ENCODE results near the gene PRND. TPM values are rescaled to one million over a fixed set of nuclear protein-coding genes. Genes with fewer than 3 reads are reported as not detected.

Gene PRND
- polyA plus RNA-seq, 1 experiment: not detected

GRCh38 chr20:4685923-4686221, 35.8 kb upstream of the PRND start:
- ChIA-PET CTCF (no interaction called here), POLR2A (no interaction called here)
- Histone ChIP-seq H3K9me3 (ENCODE audit: control insufficient read depth, insufficient read depth, low read length) (no peaks in the 10 kb centered on the region; the same call in 1 of the 2 replicates), H3K4me3 (ENCODE audit: low read depth, low read length) (peak overlapping the region; percentile 67), H3K27me3 (ENCODE audit: control insufficient read depth, insufficient read depth, low read length) (no peaks in the 10 kb centered on the region), H3K27ac (ENCODE audit: low read depth, low read length) (peak overlapping the region; percentile 75)
- DNase-seq (ENCODE audit: low read depth, low spot score): no peak
- TF ChIP-seq, protein P1, sequence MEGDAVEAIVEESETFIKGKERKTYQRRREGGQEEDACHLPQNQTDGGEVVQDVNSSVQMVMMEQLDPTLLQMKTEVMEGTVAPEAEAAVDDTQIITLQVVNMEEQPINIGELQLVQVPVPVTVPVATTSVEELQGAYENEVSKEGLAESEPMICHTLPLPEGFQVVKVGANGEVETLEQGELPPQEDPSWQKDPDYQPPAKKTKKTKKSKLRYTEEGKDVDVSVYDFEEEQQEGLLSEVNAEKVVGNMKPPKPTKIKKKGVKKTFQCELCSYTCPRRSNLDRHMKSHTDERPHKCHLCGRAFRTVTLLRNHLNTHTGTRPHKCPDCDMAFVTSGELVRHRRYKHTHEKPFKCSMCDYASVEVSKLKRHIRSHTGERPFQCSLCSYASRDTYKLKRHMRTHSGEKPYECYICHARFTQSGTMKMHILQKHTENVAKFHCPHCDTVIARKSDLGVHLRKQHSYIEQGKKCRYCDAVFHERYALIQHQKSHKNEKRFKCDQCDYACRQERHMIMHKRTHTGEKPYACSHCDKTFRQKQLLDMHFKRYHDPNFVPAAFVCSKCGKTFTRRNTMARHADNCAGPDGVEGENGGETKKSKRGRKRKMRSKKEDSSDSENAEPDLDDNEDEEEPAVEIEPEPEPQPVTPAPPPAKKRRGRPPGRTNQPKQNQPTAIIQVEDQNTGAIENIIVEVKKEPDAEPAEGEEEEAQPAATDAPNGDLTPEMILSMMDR (IDR thresholded peaks at IDR 0.05; ENCODE audit: low read depth, low read length): no peak

GRCh38 chr20:4688305-4688704, 33.4 kb upstream of the PRND start:
- no peak for DNase-seq (ENCODE audit: low read depth, low spot score)
- CTCF ChIA-PET: no interaction called here
- Histone ChIP-seq H3K4me3 (ENCODE audit: low read depth, low read length) (no peak overlapping the region), H3K27ac (ENCODE audit: low read depth, low read length) (no peak overlapping the region), H3K27me3 (ENCODE audit: control insufficient read depth, insufficient read depth, low read length) (no peaks in the 10 kb centered on the region), H3K9me3 (ENCODE audit: control insufficient read depth, insufficient read depth, low read length) (no peaks in the 10 kb centered on the region; the same call in 1 of the 2 replicates)
- TF ChIP-seq, protein P1 (IDR thresholded peaks at IDR 0.05; ENCODE audit: low read depth, low read length): no peak
- POLR2A ChIA-PET: no interaction called here

DNA sequence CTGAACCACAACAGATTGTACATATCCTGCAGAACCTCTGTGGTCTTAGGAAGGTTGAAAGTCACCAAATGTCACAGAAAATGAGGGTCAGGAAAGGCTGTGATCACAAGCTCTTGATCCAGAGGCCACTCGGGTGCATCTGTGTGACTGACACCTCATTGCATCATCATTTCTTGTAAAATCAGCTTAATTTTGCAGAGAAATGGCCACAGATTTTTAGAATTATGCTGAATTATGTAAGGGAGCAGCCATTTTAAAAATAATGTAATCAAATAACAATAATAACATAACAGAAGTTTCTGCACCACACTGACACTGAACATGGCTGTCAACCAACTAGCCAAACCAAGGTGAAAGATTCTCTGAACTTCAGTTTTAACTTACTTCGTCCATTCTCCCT, 32.5 kb upstream of the PRND start:
- no peak for DNase-seq (ENCODE audit: low read depth, low spot score)
- TF ChIP-seq, protein P1 (IDR thresholded peaks at IDR 0.05; ENCODE audit: low read depth, low read length): no peak
- no peaks in the 10 kb centered on the region; the same call in 1 of the 2 replicates for H3K9me3 ChIP-seq (ENCODE audit: control insufficient read depth, insufficient read depth, low read length)
- H3K4me3 ChIP-seq (ENCODE audit: low read depth, low read length): no peak overlapping the region
- no peak overlapping the region for H3K27ac ChIP-seq (ENCODE audit: low read depth, low read length)
- POLR2A ChIA-PET: no interaction called here
- CTCF ChIA-PET: no interaction called here
- no peaks in the 10 kb centered on the region for H3K27me3 ChIP-seq (ENCODE audit: control insufficient read depth, insufficient read depth, low read length)

GRCh38 chr20:4691753-4692152, 30.0 kb upstream of the PRND start:
- Histone ChIP-seq H3K9me3 (ENCODE audit: control insufficient read depth, insufficient read depth, low read length) (no peaks in the 10 kb centered on the region; the same call in 1 of the 2 replicates), H3K27me3 (ENCODE audit: control insufficient read depth, insufficient read depth, low read length) (no peaks in the 10 kb centered on the region), H3K27ac (ENCODE audit: low read depth, low read length) (no peak overlapping the region), H3K4me3 (ENCODE audit: low read depth, low read length) (no peak overlapping the region)
- no peak for DNase-seq (ENCODE audit: low read depth, low spot score)
- POLR2A ChIA-PET: no interaction called here
- TF ChIP-seq, protein P1 (IDR thresholded peaks at IDR 0.05; ENCODE audit: low read depth, low read length): no peak
- CTCF ChIA-PET: no interaction called here

DNA sequence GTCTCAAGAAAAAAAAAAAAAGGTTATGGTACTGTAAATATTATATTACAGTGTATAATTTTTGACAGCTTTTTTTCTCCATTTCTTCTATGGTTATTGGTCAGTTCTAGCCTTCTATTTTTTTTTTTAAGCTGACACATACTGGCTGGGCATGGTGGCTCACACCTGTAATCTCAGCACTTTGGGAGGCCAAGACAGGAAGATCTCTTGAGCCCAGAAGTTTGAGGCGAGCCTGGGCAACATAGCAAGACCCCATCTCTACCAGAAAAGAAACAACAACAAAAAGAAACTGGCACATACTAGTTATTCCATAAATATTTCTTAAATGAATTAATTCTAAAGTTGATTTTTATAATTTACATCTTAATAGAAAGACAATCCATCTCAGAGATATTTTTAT, 27.6 kb upstream of the PRND start:
- no peaks in the 10 kb centered on the region for H3K9me3 ChIP-seq (ENCODE audit: control insufficient read depth, insufficient read depth, low read length)
- TF ChIP-seq, protein P1 (IDR thresholded peaks at IDR 0.05; ENCODE audit: low read depth, low read length): no peak
- CTCF ChIA-PET: no interaction called here
- H3K4me3 ChIP-seq (ENCODE audit: low read depth, low read length): no peak overlapping the region
- POLR2A ChIA-PET: interaction anchor here (0.7 kb wide), 1 partner anchor 10 kb away, joined by 3 read pairs; no protein-coding TSS in a partner anchor
- no peak for DNase-seq (ENCODE audit: low read depth, low spot score)
- no peaks in the 10 kb centered on the region for H3K27me3 ChIP-seq (ENCODE audit: control insufficient read depth, insufficient read depth, low read length)
- H3K27ac ChIP-seq (ENCODE audit: low read depth, low read length): no peak overlapping the region

All from AG04450 (cell line).